Loucy (cell line): Measurements from ENCODE around the gene PDLIM3.

Experiments
- H2AFZ ChIP-seq: fragments of 200-600 bp; sonication (generic); 2 replicates; pipeline ENCODE4 v1.6.0; 2016; ENCODE audit warnings: antibody characterized with exemption, mild to moderate bottlenecking, low read length, moderate library complexity
- H3F3A ChIP-seq: fragments of 200-600 bp; 2 replicates; pipeline ENCODE4 v1.6.0; 2016; ENCODE audit warnings: antibody characterized with exemption, low read depth, mild to moderate bottlenecking
- H3K27me3 ChIP-seq: fragments of 200-600 bp; sonication (generic); 2 replicates; pipeline ENCODE4 v1.6.1; 2014; ENCODE audit warnings: low read length, mild to moderate bottlenecking; ENCODE audit not compliant: insufficient read depth, poor library complexity, severe bottlenecking
- H3K36me3 ChIP-seq: fragments of 200-600 bp; sonication (generic); 2 replicates; pipeline ENCODE4 v1.6.1; 2016; ENCODE audit warnings: low read length; ENCODE audit not compliant: insufficient read depth
- H3K4me1 ChIP-seq: fragments of 200-600 bp; sonication (generic); 2 replicates; pipeline ENCODE4 v1.5.1; 2014; ENCODE audit warnings: low read length, mild to moderate bottlenecking; ENCODE audit not compliant: insufficient read depth, poor library complexity, severe bottlenecking
- H3K4me2 ChIP-seq: fragments of 200-600 bp; sonication (generic); 2 replicates; pipeline ENCODE4 v1.6.0; 2014; ENCODE audit warnings: antibody characterized with exemption, low read length, low read depth, mild to moderate bottlenecking; ENCODE audit not compliant: poor library complexity, severe bottlenecking
- H3K4me3 ChIP-seq: fragments of 200-600 bp; sonication (generic); 2 replicates; pipeline ENCODE4 v1.5.1; 2014; ENCODE audit warnings: low read length, mild to moderate bottlenecking, mixed read lengths; ENCODE audit not compliant: poor library complexity, severe bottlenecking
- H3K79me2 ChIP-seq: fragments of 200-600 bp; sonication (generic); 2 replicates; pipeline ENCODE4 v1.6.1; 2014; ENCODE audit warnings: low read length; ENCODE audit not compliant: insufficient read depth
- H3K9ac ChIP-seq: fragments of 200-600 bp; sonication (generic); 2 replicates; pipeline ENCODE4 v1.6.0; 2014; ENCODE audit warnings: mild to moderate bottlenecking, low read depth, low read length, moderate library complexity; ENCODE audit not compliant: poor library complexity, severe bottlenecking
- H3K9me2 ChIP-seq: fragments of 200-600 bp; sonication (generic); replicated peaks from 2 replicates; pipeline ENCODE4 v1.6.1; 2016; ENCODE audit warnings: low read depth, low read length, mixed read lengths
- H3K9me3 ChIP-seq: fragments of 200-600 bp; sonication (generic); 2 replicates; pipeline ENCODE4 v1.6.1; 2014; ENCODE audit warnings: mild to moderate bottlenecking, antibody characterized with exemption, low read length, low read depth; ENCODE audit not compliant: insufficient read depth
- H4K20me1 ChIP-seq: fragments of 200-600 bp; sonication (generic); 2 replicates; pipeline ENCODE4 v1.6.0; 2014; ENCODE audit warnings: antibody characterized with exemption, low read length, mild to moderate bottlenecking; ENCODE audit not compliant: insufficient read depth, poor library complexity, severe bottlenecking
- EZH2phosphoT487 ChIP-seq: fragments of 200-600 bp; IDR thresholded peaks from 2 replicates; pipeline ENCODE4 v1.6.1; 2018; ENCODE audit warnings: antibody characterized with exemption, mild to moderate bottlenecking, moderate library complexity, borderline replicate concordance
- TF ChIP-seq, protein P1 (sequence below): fragments of 200-600 bp; sonication (generic); conservative IDR thresholded peaks from 2 replicates; pipeline ENCODE4 v1.5.1; 2014; ENCODE audit warnings: mild to moderate bottlenecking, antibody characterized with exemption, low read length

Gene PDLIM3

GRCh38 chr4:185541251-185541727 lies 6.0 kb upstream of the PDLIM3 start:
- no peaks in the 10 kb centered on the region for H3F3A ChIP-seq
- H3K4me3 ChIP-seq: no peak overlapping the region
- H3K27me3 ChIP-seq: no peaks in the 10 kb centered on the region
- no peaks in the 10 kb centered on the region for H3K9me3 ChIP-seq
- no peaks in the 10 kb centered on the region for H4K20me1 ChIP-seq
- H3K4me2 ChIP-seq: no peak overlapping the region
- no peaks in the 10 kb centered on the region for H3K79me2 ChIP-seq
- H3K9me2 ChIP-seq: no peaks in the 10 kb centered on the region
- H3K4me1 ChIP-seq: no peaks in the 10 kb centered on the region
- no peak overlapping the region for H3K9ac ChIP-seq
- H3K36me3 ChIP-seq: no peaks in the 10 kb centered on the region
- TF ChIP-seq, protein P1, sequence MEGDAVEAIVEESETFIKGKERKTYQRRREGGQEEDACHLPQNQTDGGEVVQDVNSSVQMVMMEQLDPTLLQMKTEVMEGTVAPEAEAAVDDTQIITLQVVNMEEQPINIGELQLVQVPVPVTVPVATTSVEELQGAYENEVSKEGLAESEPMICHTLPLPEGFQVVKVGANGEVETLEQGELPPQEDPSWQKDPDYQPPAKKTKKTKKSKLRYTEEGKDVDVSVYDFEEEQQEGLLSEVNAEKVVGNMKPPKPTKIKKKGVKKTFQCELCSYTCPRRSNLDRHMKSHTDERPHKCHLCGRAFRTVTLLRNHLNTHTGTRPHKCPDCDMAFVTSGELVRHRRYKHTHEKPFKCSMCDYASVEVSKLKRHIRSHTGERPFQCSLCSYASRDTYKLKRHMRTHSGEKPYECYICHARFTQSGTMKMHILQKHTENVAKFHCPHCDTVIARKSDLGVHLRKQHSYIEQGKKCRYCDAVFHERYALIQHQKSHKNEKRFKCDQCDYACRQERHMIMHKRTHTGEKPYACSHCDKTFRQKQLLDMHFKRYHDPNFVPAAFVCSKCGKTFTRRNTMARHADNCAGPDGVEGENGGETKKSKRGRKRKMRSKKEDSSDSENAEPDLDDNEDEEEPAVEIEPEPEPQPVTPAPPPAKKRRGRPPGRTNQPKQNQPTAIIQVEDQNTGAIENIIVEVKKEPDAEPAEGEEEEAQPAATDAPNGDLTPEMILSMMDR: no peak
- TF ChIP-seq EZH2phosphoT487: no peak
- no peak overlapping the region for H2AFZ ChIP-seq

- H3F3A ChIP-seq: no peaks in the 10 kb centered on the region
- H3K36me3 ChIP-seq: no peaks in the 10 kb centered on the region
- no peaks in the 10 kb centered on the region for H3K79me2 ChIP-seq
- no peaks in the 10 kb centered on the region for H3K9me2 ChIP-seq
- no peak overlapping the region for H3K9ac ChIP-seq
- no peak overlapping the region for H2AFZ ChIP-seq
- H3K27me3 ChIP-seq: no peaks in the 10 kb centered on the region
- no peaks in the 10 kb centered on the region for H4K20me1 ChIP-seq
- H3K9me3 ChIP-seq: no peaks in the 10 kb centered on the region
- H3K4me2 ChIP-seq: no peak overlapping the region
- no peaks in the 10 kb centered on the region for H3K4me1 ChIP-seq
- no peak overlapping the region for H3K4me3 ChIP-seq
- TF ChIP-seq EZH2phosphoT487: no peak
- TF ChIP-seq, protein P1: no peak
Measured at GRCh38 chr4:185540487-185541120, 5.3 kb upstream of the PDLIM3 start.

- no peaks in the 10 kb centered on the region for H3K4me1 ChIP-seq
- H3K9me2 ChIP-seq: no peaks in the 10 kb centered on the region
- no peaks in the 10 kb centered on the region for H3F3A ChIP-seq
- H3K9me3 ChIP-seq: no peaks in the 10 kb centered on the region
- no peak overlapping the region for H3K9ac ChIP-seq
- H2AFZ ChIP-seq: no peak overlapping the region
- TF ChIP-seq, protein P1: no peak
- no peak for TF ChIP-seq EZH2phosphoT487
- H4K20me1 ChIP-seq: no peaks in the 10 kb centered on the region
- no peaks in the 10 kb centered on the region for H3K36me3 ChIP-seq
- H3K27me3 ChIP-seq: no peaks in the 10 kb centered on the region
- no peak overlapping the region for H3K4me2 ChIP-seq
- H3K4me3 ChIP-seq: no peak overlapping the region
- no peaks in the 10 kb centered on the region for H3K79me2 ChIP-seq
Measured at GRCh38 chr4:185540040-185540439, 4.7 kb upstream of the PDLIM3 start.
